Panc1 (cell line): Measurements from ENCODE around the gene PTPN4. TPM values are rescaled to one million over a fixed set of nuclear protein-coding genes. Genes with fewer than 3 reads are reported as not detected.

ENCODE experiments used
- ATAC-seq: fragments of 200-7000 bp; cut with Tn5 transposase; 2 replicates; pipeline ENCODE4 v1.9.1; 2020; ENCODE audit warnings: mild to moderate bottlenecking, moderate library complexity
- BruUV-seq: library from RNA; stranded (reverse); fragments of 400-500 nt; replicated peaks from 2 replicates; lab custom pipeline; 2021; lab: Mats Ljungman, UMichigan
- CTCF ChIA-PET: fragments of 300-600 bp; sonication (Branson Sonifier 250); formaldehyde crosslinking; loops from one replicate; lab custom pipeline; 2022; ENCODE audit warnings: antibody characterized with exemption; lab: Charles Lee
- POLR2A ChIA-PET: fragments of 300-600 bp; sonication (Branson Sonifier 250); formaldehyde crosslinking; loops from one replicate; lab custom pipeline; 2022; ENCODE audit warnings: antibody characterized with exemption; lab: Charles Lee
- DNase-seq: peaks from one replicate; pipeline ENCODE4 v3.0.0-alpha.2; 2010; ENCODE audit warnings: low read depth, low spot score
- H3K27ac ChIP-seq: 2 replicates; pipeline ENCODE4 v1.5.1; 2011; ENCODE audit warnings: mild to moderate bottlenecking, low read length, inconsistent platforms
- H3K27me3 ChIP-seq: fragments of 200-500 bp; sonication (Bioruptor generic); 2 replicates; pipeline ENCODE4 v1.6.0; 2014; ENCODE audit warnings: low read length, inconsistent platforms; ENCODE audit not compliant: control insufficient read depth, insufficient read depth
- H3K36me3 ChIP-seq: fragments of 200-500 bp; sonication (Bioruptor generic); 2 replicates; pipeline ENCODE4 v1.5.1; 2014; ENCODE audit warnings: inconsistent platforms, mild to moderate bottlenecking, low read length, moderate library complexity; ENCODE audit not compliant: control insufficient read depth, insufficient read depth
- H3K4me1 ChIP-seq: 2 replicates; pipeline ENCODE4 v1.5.1; 2011; ENCODE audit warnings: inconsistent platforms, mild to moderate bottlenecking, low read length, moderate library complexity; ENCODE audit not compliant: control insufficient read depth, insufficient read depth
- H3K4me3 ChIP-seq, 2 experiments: 2 replicates each; pipeline ENCODE4 v1.5.1; 2011 to 2012; ENCODE audit warnings: low read depth in 2 of 2, low read length in 2 of 2, mild to moderate bottlenecking in 2 of 2, inconsistent platforms in 1 of 2, moderate library complexity in 1 of 2
- H3K9me3 ChIP-seq: fragments of 200-500 bp; sonication (Bioruptor generic); 2 replicates; pipeline ENCODE4 v1.5.1; 2014; ENCODE audit warnings: low read depth, mild to moderate bottlenecking, inconsistent platforms, low read length, moderate library complexity; ENCODE audit not compliant: control insufficient read depth, insufficient read depth
- CTCF ChIP-seq: fragments of 450-650 bp; IDR thresholded peaks from 2 replicates; pipeline ENCODE4 v1.5.1; 2017; ENCODE audit warnings: mild to moderate bottlenecking
- POLR2AphosphoS5 ChIP-seq: IDR thresholded peaks from 2 replicates; pipeline ENCODE4 v1.6.1; 2012; ENCODE audit warnings: mild to moderate bottlenecking, low read depth, low read length, moderate library complexity
- SIN3A ChIP-seq: IDR thresholded peaks from 2 replicates; pipeline ENCODE4 v1.6.1; 2012; ENCODE audit warnings: low read depth, mild to moderate bottlenecking, low read length, moderate library complexity, borderline replicate concordance; ENCODE audit not compliant: insufficient read depth
- TCF7L2 ChIP-seq: IDR thresholded peaks from 2 replicates; pipeline ENCODE4 v1.6.1; 2011; ENCODE audit warnings: mild to moderate bottlenecking, low read depth, low read length, inconsistent platforms
- in situ Hi-C: cut with HindIII; loops from 2 replicates; pipeline ENCODE4 v1.10.0; 2016; ENCODE audit warnings: low sequenced_read_pairs, low pct_unique_long_range_greater_than_20kb
- intact Hi-C: fragments of 100-400 bp; cut with micrococcal nuclease; formaldehyde crosslinking; loops from one replicate; pipeline ENCODE4 v1.10.0; 2022; ENCODE audit not compliant: unreplicated experiment
- total RNA-seq: library from RNA; stranded (reverse); gene quantifications from one replicate; pipeline ENCODE4 v1.2.1, GENCODE V29; 2021; ENCODE audit not compliant: unreplicated experiment
- TF ChIP-seq, protein P1 (sequence below), 2 experiments: IDR thresholded peaks; 2 replicates each; pipeline ENCODE4 v1.6.1; 2011 to 2012; ENCODE audit warnings: low read depth in 2 of 2, control low read depth in 1 of 2, low read length in 1 of 2, mild to moderate bottlenecking in 1 of 2, moderate library complexity in 1 of 2; ENCODE audit not compliant: insufficient read depth in 1 of 2

The PTPN4 gene
- total RNA-seq, 1 experiment from 2014 or later: 45.9 TPM

GRCh38 chr2:119744335-119744939 is 15.3 kb upstream of the PTPN4 start:
- intact Hi-C loops: no loop called here
- Histone ChIP-seq H3K27me3 (peaks cover 8% of the 10 kb centered on the region; the same call in 1 of the 2 replicates), H3K4me3 (no peak overlapping the region), H3K9me3 (no peaks in the 10 kb centered on the region), H3K36me3 (no peaks in the 10 kb centered on the region; the same call in 1 of the 2 replicates), H3K4me1 (no peaks in the 10 kb centered on the region), H3K27ac (no peak overlapping the region)
- DNase-seq: no peak
- ChIA-PET POLR2A (no interaction called here), CTCF (no interaction called here)
- ATAC-seq: peak; percentile 50; the same call in 1 of the 2 replicates
- BruUV-seq: no TSS peak
- in situ Hi-C loops: no loop called here
- TF ChIP-seq SIN3A (no peak), POLR2AphosphoS5 (no peak), CTCF (no peak), TCF7L2 (no peak)
- TF ChIP-seq, protein P1, sequence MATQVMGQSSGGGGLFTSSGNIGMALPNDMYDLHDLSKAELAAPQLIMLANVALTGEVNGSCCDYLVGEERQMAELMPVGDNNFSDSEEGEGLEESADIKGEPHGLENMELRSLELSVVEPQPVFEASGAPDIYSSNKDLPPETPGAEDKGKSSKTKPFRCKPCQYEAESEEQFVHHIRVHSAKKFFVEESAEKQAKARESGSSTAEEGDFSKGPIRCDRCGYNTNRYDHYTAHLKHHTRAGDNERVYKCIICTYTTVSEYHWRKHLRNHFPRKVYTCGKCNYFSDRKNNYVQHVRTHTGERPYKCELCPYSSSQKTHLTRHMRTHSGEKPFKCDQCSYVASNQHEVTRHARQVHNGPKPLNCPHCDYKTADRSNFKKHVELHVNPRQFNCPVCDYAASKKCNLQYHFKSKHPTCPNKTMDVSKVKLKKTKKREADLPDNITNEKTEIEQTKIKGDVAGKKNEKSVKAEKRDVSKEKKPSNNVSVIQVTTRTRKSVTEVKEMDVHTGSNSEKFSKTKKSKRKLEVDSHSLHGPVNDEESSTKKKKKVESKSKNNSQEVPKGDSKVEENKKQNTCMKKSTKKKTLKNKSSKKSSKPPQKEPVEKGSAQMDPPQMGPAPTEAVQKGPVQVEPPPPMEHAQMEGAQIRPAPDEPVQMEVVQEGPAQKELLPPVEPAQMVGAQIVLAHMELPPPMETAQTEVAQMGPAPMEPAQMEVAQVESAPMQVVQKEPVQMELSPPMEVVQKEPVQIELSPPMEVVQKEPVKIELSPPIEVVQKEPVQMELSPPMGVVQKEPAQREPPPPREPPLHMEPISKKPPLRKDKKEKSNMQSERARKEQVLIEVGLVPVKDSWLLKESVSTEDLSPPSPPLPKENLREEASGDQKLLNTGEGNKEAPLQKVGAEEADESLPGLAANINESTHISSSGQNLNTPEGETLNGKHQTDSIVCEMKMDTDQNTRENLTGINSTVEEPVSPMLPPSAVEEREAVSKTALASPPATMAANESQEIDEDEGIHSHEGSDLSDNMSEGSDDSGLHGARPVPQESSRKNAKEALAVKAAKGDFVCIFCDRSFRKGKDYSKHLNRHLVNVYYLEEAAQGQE (IDR thresholded peaks at IDR 0.05; ENCODE audit: insufficient read depth in 1 of 2, low read depth in 2 of 2, low read length in 1 of 2): no peak

DNA sequence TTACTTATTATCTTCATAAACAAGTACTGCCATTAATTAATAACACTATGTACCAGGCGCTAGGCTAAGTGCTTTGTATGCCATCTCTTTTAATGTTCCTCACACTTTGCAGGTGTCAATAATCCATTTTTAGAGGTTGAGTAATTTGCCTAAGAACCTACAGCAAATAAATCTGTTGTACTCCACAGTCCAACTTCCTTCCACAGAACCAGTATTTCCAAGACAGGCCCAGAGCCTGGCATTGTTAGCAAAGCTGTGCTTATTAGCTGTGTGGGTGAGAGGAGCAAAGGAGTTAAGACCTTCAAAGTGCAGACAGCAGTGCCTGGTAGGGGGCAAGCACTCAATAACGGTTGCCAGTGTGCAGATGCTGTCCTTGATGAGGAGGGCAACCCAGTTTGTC is 14.2 kb upstream of the PTPN4 start:
- H3K4me1 ChIP-seq: no peaks in the 10 kb centered on the region
- TF ChIP-seq, protein P1 (IDR thresholded peaks at IDR 0.05; ENCODE audit: insufficient read depth in 1 of 2, low read depth in 2 of 2, low read length in 1 of 2): no peak
- no peak for TF ChIP-seq CTCF
- no peak for TF ChIP-seq POLR2AphosphoS5
- TF ChIP-seq SIN3A: no peak
- no peak for TF ChIP-seq TCF7L2
- DNase-seq (no peak), ATAC-seq (no peak)
- intact Hi-C loops (no loop called here), in situ Hi-C loops (no loop called here)
- H3K27me3 ChIP-seq: peaks cover 8% of the 10 kb centered on the region; the same call in 1 of the 2 replicates
- H3K27ac ChIP-seq: no peak overlapping the region
- no peak overlapping the region for H3K4me3 ChIP-seq
- H3K36me3 ChIP-seq: no peaks in the 10 kb centered on the region; the same call in 1 of the 2 replicates
- ChIA-PET POLR2A (no interaction called here), CTCF (no interaction called here)
- no peaks in the 10 kb centered on the region for H3K9me3 ChIP-seq
- BruUV-seq: no TSS peak
